Fibroblast of mammary gland (primary cell): Measurements from ENCODE around the gene CAVIN4.

ENCODE experiments used
- DNase-seq: peaks from one replicate; pipeline ENCODE4 v3.0.0-alpha.2; 2010; ENCODE audit warnings: low read depth
- H3K4me3 ChIP-seq: 2 replicates; pipeline ENCODE4 v1.5.1; 2011; ENCODE audit warnings: low read depth, mild to moderate bottlenecking, low read length, moderate library complexity; ENCODE audit not compliant: control insufficient read depth
- CTCF ChIP-seq: conservative IDR thresholded peaks from 2 replicates; pipeline ENCODE4 v1.5.1; 2011; ENCODE audit warnings: low read depth, low read length, inconsistent platforms; ENCODE audit not compliant: control insufficient read depth, insufficient read depth

Gene CAVIN4

GRCh38 chr9:100577776-100578448 lies at the start of gene CAVIN4:
CAVIN4 (plus strand) TSS chr9:100578079; CDS start chr9:100578144, 65 bp downstream.
- no peak for TF ChIP-seq CTCF
- peak; percentile 55 for DNase-seq
- no peak within 1 kb of the TSS for H3K4me3 ChIP-seq

GRCh38 chr9:100534401-100534800 lies 43.5 kb upstream of the CAVIN4 start:
- no peak for TF ChIP-seq CTCF
- no peak for DNase-seq
- no peak overlapping the region for H3K4me3 ChIP-seq

- H3K4me3 ChIP-seq = no peak overlapping the region
- no peak for DNase-seq
- no peak for TF ChIP-seq CTCF
These were observed 37.6 kb upstream of the CAVIN4 start for GRCh38 chr9:100540327-100540726.

GRCh38 chr9:100549048-100549447 lies 28.8 kb upstream of the CAVIN4 start:
- no peak overlapping the region for H3K4me3 ChIP-seq
- no peak for DNase-seq
- no peak for TF ChIP-seq CTCF

GRCh38 chr9:100554935-100555401 lies 22.9 kb upstream of the CAVIN4 start:
- no peak overlapping the region for H3K4me3 ChIP-seq
- TF ChIP-seq CTCF = no peak
- peak; percentile 31 for DNase-seq

GRCh38 chr9:100555471-100555870 lies 22.4 kb upstream of the CAVIN4 start:
- TF ChIP-seq CTCF = no peak
- no peak for DNase-seq

More at GRCh38 chr9:100555471-100555870, 22.4 kb upstream of the CAVIN4 start:
- no peak overlapping the region for H3K4me3 ChIP-seq
